Mesendoderm (in vitro differentiated cells): ENCODE results near the gene SMARCA2.

Source experiments
- DNase-seq: peaks from one replicate; pipeline ENCODE4 v3.0.0; 2013
- H2AK5ac ChIP-seq: 2 replicates; pipeline ENCODE4 v1.6.1; 2013; ENCODE audit warnings: low read length, inconsistent platforms
- H2BK120ac ChIP-seq: 2 replicates; pipeline ENCODE4 v1.6.1; 2013; ENCODE audit warnings: low read depth, mild to moderate bottlenecking, low read length, moderate library complexity, mixed read lengths
- H2BK15ac ChIP-seq: replicated peaks from 2 replicates; pipeline ENCODE4 v1.6.1; 2013; ENCODE audit warnings: low read depth, mild to moderate bottlenecking, moderate library complexity
- H2BK5ac ChIP-seq: 2 replicates; pipeline ENCODE4 v1.6.1; 2013; ENCODE audit warnings: low read length, inconsistent platforms
- H3K18ac ChIP-seq: 2 replicates; pipeline ENCODE4 v1.6.1; 2013; ENCODE audit warnings: mild to moderate bottlenecking, low read length, mixed read lengths
- H3K23ac ChIP-seq: one replicate; pipeline ENCODE4 v1.6.1; 2013; ENCODE audit warnings: low read length
- H3K27ac ChIP-seq: 2 replicates; pipeline ENCODE4 v1.5.1; 2013; ENCODE audit warnings: low read depth, mild to moderate bottlenecking, inconsistent platforms, low read length, moderate library complexity
- H3K27me3 ChIP-seq: 2 replicates; pipeline ENCODE4 v1.6.1; 2013; ENCODE audit warnings: low read length, control low read depth, mild to moderate bottlenecking, inconsistent platforms; ENCODE audit not compliant: insufficient read depth, poor library complexity
- H3K36me3 ChIP-seq: 2 replicates; pipeline ENCODE4 v1.6.1; 2013; ENCODE audit warnings: low read length, inconsistent platforms; ENCODE audit not compliant: control insufficient read depth, insufficient read depth
- H3K4ac ChIP-seq: one replicate; pipeline ENCODE4 v1.6.1; 2013; ENCODE audit warnings: low read depth, mild to moderate bottlenecking, low read length, moderate library complexity
- H3K4me1 ChIP-seq: 2 replicates; pipeline ENCODE4 v1.6.1; 2013; ENCODE audit warnings: low read depth, low read length, inconsistent platforms; ENCODE audit not compliant: control insufficient read depth
- H3K4me2 ChIP-seq: 2 replicates; pipeline ENCODE4 v1.6.1; 2013; ENCODE audit warnings: low read length
- H3K4me3 ChIP-seq: 2 replicates; pipeline ENCODE4 v1.5.1; 2013; ENCODE audit warnings: mild to moderate bottlenecking, low read length
- H3K56ac ChIP-seq: one replicate; pipeline ENCODE4 v1.6.1; 2013; ENCODE audit warnings: low read length
- H3K79me1 ChIP-seq: 2 replicates; pipeline ENCODE4 v1.6.1; 2013; ENCODE audit warnings: low read length, inconsistent platforms
- H3K79me2 ChIP-seq: 2 replicates; pipeline ENCODE4 v1.6.1; 2013; ENCODE audit warnings: mild to moderate bottlenecking, low read length; ENCODE audit not compliant: control insufficient read depth, insufficient read depth
- H3K9ac ChIP-seq: 2 replicates; pipeline ENCODE4 v1.6.1; 2013; ENCODE audit warnings: low read length, inconsistent platforms
- H4K5ac ChIP-seq: one replicate; pipeline ENCODE4 v1.6.1; 2013; ENCODE audit warnings: low read length
- H4K8ac ChIP-seq: one replicate; pipeline ENCODE4 v1.6.1; 2013; ENCODE audit warnings: low read depth, mild to moderate bottlenecking, control low read depth, low read length, moderate library complexity
- WGBS: extraction: QIAGEN DNeasy Blood & Tissue Kit; methylation state at CpG from one replicate; pipeline ENCODE4 v1.1.7; 2013; ENCODE audit warnings: low lambda C conversion rate, missing lambda C conversion rate; ENCODE audit not compliant: insufficient coverage; ENCODE audit errors: extremely low coverage; 5-methylcytosine and 5-hydroxymethylcytosine counted together

SMARCA2 gene

DNA sequence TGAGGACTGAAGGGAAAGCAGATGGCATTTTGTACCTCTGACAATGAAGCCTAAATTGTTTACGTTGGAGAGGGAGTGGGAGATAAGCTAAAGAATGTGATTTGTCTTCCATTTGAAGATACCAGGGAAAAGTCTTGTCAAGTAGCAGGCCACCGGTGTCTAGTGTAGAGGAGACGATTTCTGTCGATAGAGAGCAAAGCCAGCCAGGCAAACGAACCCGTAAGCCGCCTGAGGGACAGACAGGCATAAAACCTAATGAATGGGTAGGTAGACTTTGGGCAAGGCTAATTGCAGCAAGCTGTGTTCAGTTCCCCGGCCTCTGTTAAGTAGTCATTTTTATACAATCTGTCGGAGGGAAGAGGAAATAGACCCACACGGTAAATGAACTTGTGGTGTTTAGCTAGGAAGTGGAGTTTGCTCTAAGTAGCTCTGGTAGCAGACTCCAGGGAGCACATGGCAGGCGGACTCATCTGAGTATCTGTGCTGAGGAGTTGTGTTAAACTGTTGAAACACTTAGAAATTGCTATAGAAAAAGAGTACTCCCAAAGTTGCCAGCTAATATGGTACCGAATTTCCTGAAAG is 28.8 kb downstream of the SMARCA2 start:
- Histone ChIP-seq H3K79me2 (no peaks in the 10 kb centered on the region), H3K4me1 (peaks cover 2% of the 10 kb centered on the region), H4K5ac (no peak overlapping the region), H3K4me3 (no peak overlapping the region), H3K79me1 (no peaks in the 10 kb centered on the region), H3K56ac (no peak overlapping the region), H3K18ac (no peak overlapping the region), H3K4ac (no peak overlapping the region), H2BK120ac (no peak overlapping the region), H3K27ac (no peak overlapping the region), H2AK5ac (no peak overlapping the region), H2BK5ac (no peak overlapping the region), H3K4me2 (no peak overlapping the region), H3K36me3 (no peaks in the 10 kb centered on the region), H2BK15ac (no peak overlapping the region), H3K27me3 (peaks cover 7% of the 10 kb centered on the region), H4K8ac (no peak overlapping the region), H3K9ac (no peak overlapping the region), H3K23ac (no peak overlapping the region)
- WGBS: no CpG with 5 or more reads among the region's 12 CpGs
- peak; percentile 70 for DNase-seq

- H3K18ac ChIP-seq: no peak overlapping the region
- no peak overlapping the region for H4K8ac ChIP-seq
- H3K27ac ChIP-seq: no peak overlapping the region
- no peak for DNase-seq
- peaks cover 7% of the 10 kb centered on the region for H3K27me3 ChIP-seq
- H3K79me2 ChIP-seq: no peaks in the 10 kb centered on the region
- no peak overlapping the region for H2BK15ac ChIP-seq
- H3K9ac ChIP-seq: no peak overlapping the region
- H4K5ac ChIP-seq: no peak overlapping the region
- WGBS: no CpG with 5 or more reads among the region's 54 CpGs
- peak overlapping the region; percentile 42 for H3K4me2 ChIP-seq
- no peak overlapping the region for H3K4ac ChIP-seq
- no peak overlapping the region for H3K56ac ChIP-seq
- no peak overlapping the region for H2BK120ac ChIP-seq
- no peak overlapping the region for H3K4me3 ChIP-seq
- peaks cover 2% of the 10 kb centered on the region for H3K4me1 ChIP-seq
- no peak overlapping the region for H3K23ac ChIP-seq
- no peak overlapping the region for H2BK5ac ChIP-seq
- H3K36me3 ChIP-seq: no peaks in the 10 kb centered on the region
- no peak overlapping the region for H2AK5ac ChIP-seq
- no peaks in the 10 kb centered on the region for H3K79me1 ChIP-seq
Measured at GRCh38 chr9:2047144-2047671, 32.1 kb downstream of the SMARCA2 start.

- Histone ChIP-seq H3K56ac (no peak overlapping the region), H3K4me1 (peaks cover 2% of the 10 kb centered on the region), H3K27me3 (peaks cover 7% of the 10 kb centered on the region), H3K9ac (no peak overlapping the region), H3K18ac (no peak overlapping the region), H3K4me3 (no peak overlapping the region), H2BK5ac (no peak overlapping the region), H4K8ac (no peak overlapping the region), H3K23ac (no peak overlapping the region), H3K79me2 (no peaks in the 10 kb centered on the region), H3K27ac (no peak overlapping the region), H3K36me3 (no peaks in the 10 kb centered on the region), H4K5ac (no peak overlapping the region), H2BK120ac (no peak overlapping the region), H3K79me1 (no peaks in the 10 kb centered on the region), H3K4me2 (no peak overlapping the region), H3K4ac (no peak overlapping the region), H2BK15ac (no peak overlapping the region), H2AK5ac (no peak overlapping the region)
- DNase-seq: no peak
- WGBS: no CpG with 5 or more reads among the region's 5 CpGs
Measured at GRCh38 chr9:2047916-2048315, 32.8 kb downstream of the SMARCA2 start.

DNA sequence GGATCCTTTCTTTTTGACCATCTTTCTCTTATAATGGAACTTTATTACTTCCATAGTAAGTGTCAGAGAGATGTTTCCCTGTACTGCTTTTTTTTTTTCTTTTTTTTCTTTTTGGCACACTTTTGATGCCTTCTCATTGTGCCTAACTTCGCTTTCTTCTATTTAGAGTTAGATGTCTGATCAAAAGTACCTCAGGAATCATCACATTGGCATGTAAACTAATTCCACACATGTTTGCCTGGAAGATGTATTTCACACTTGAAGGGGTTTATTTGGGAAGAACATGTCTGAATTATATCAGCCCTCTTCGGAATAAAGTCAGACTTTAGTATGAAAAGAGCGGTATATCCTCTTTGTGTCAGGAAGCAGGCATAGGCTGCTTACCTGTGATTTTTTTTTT is 35.1 kb downstream of the SMARCA2 start:
- no peak overlapping the region for H4K8ac ChIP-seq

GRCh38 chr9:2053883-2054845 is 39.0 kb downstream of the SMARCA2 start:
- H4K8ac ChIP-seq: no peak overlapping the region
- H3K79me1 ChIP-seq: no peaks in the 10 kb centered on the region
- no peak overlapping the region for H3K4me3 ChIP-seq
- no peak overlapping the region for H2BK15ac ChIP-seq
- no peak overlapping the region for H3K56ac ChIP-seq
- no peak overlapping the region for H3K4ac ChIP-seq
- H2BK5ac ChIP-seq: no peak overlapping the region
- H4K5ac ChIP-seq: no peak overlapping the region
- H3K36me3 ChIP-seq: no peaks in the 10 kb centered on the region
- H2BK120ac ChIP-seq: no peak overlapping the region
- no peak overlapping the region for H3K23ac ChIP-seq
- H3K9ac ChIP-seq: no peak overlapping the region
- H3K27ac ChIP-seq: no peak overlapping the region
- no peak overlapping the region for H3K4me2 ChIP-seq
- H2AK5ac ChIP-seq: no peak overlapping the region
- H3K18ac ChIP-seq: no peak overlapping the region
- H3K79me2 ChIP-seq: no peaks in the 10 kb centered on the region
- H3K4me1 ChIP-seq: no peaks in the 10 kb centered on the region
- no peaks in the 10 kb centered on the region for H3K27me3 ChIP-seq
- no CpG with 5 or more reads among the region's 10 CpGs for WGBS
- DNase-seq: no peak

More for the DNA sequence above, 35.1 kb downstream of the SMARCA2 start:
- H3K4me1 ChIP-seq: no peaks in the 10 kb centered on the region
- H3K56ac ChIP-seq: no peak overlapping the region
- WGBS: no CpG with 5 or more reads among the region's 3 CpGs
- H3K4me2 ChIP-seq: no peak overlapping the region
- no peak overlapping the region for H3K18ac ChIP-seq
- no peaks in the 10 kb centered on the region for H3K36me3 ChIP-seq
- no peak overlapping the region for H2BK5ac ChIP-seq
- no peak overlapping the region for H4K5ac ChIP-seq
- no peak overlapping the region for H2AK5ac ChIP-seq
- no peak overlapping the region for H3K4ac ChIP-seq
- DNase-seq: peak; percentile 7
- no peak overlapping the region for H2BK15ac ChIP-seq
- H3K27me3 ChIP-seq: peaks cover 7% of the 10 kb centered on the region
- no peaks in the 10 kb centered on the region for H3K79me2 ChIP-seq
- no peak overlapping the region for H2BK120ac ChIP-seq
- H3K9ac ChIP-seq: no peak overlapping the region
- no peaks in the 10 kb centered on the region for H3K79me1 ChIP-seq
- H3K27ac ChIP-seq: no peak overlapping the region
- no peak overlapping the region for H3K4me3 ChIP-seq
- H3K23ac ChIP-seq: no peak overlapping the region
